ENCODE results near the gene SVEP1.

DNA sequence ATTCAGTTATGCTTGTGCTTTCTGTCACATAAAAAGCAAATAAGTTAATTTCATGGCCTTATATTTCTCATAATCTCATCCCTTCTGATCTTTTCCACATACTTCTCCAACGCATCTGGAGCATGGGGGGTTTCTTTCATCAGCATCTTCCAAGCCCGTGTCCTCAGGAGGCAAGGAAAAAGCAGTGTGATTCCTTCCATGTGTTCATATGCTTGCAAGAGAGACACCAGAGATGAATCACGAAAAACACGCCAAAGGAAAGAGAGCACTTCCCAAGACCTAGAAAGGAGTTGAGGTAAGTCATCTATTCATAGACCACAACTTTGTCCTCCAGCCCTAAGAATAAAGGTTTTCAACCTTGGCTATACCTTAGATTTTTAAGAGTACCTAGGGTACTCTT, 26.0 kb upstream of the SVEP1 start:
- TF ChIP-seq POLR2A (IDR thresholded peaks at IDR 0.05; ENCODE audit: low read depth, low read length) (no peak), TAF1 (IDR thresholded peaks at IDR 0.05; ENCODE audit: low read depth, low read length) (no peak), PAX5 (IDR thresholded peaks at IDR 0.05; ENCODE audit: insufficient read depth, low read length, severe bottlenecking) (no peak), POLR2AphosphoS5 (IDR thresholded peaks at IDR 0.05; ENCODE audit: low read depth, low read length) (no peak)

Data from GM12891 (cell line).